B cell (primary cell): ENCODE data around the gene PTPN6. TPM values are rescaled to one million over a fixed set of nuclear protein-coding genes. Genes with fewer than 3 reads are reported as not detected.

Source experiments
- ATAC-seq: fragments of 200-7000 bp; cut with Tn5 transposase; one replicate; pipeline ENCODE4 v1.10.0; 2021; ENCODE audit warnings: low read depth, mild to moderate bottlenecking, moderate number of reproducible peaks, moderate library complexity
- CTCF ChIA-PET: fragments of 350-600 bp; sonication (Branson Sonifier 250); formaldehyde crosslinking; loops from one replicate; lab custom pipeline; 2021; ENCODE audit warnings: antibody characterized with exemption, inconsistent platforms; lab: Charles Lee
- POLR2A ChIA-PET: fragments of 350-600 bp; sonication (Branson Sonifier 250); formaldehyde crosslinking; loops from one replicate; lab custom pipeline; 2021; ENCODE audit warnings: antibody characterized with exemption; lab: Charles Lee
- DNase-seq: peaks from one replicate; pipeline ENCODE4 v3.0.0; 2013
- H2AFZ ChIP-seq: 2 replicates; pipeline ENCODE4 v1.6.1; 2012; ENCODE audit warnings: mild to moderate bottlenecking, low read depth, low read length; ENCODE audit not compliant: insufficient read depth, poor library complexity, severe bottlenecking
- H3K27ac ChIP-seq, 2 donors: 1 replicate in 1 of 2; 2 replicates in 1 of 2; pipeline ENCODE4 v1.5.1; 2012 to 2013; ENCODE audit warnings: low read length in 2 of 2, mild to moderate bottlenecking in 2 of 2, moderate library complexity in 1 of 2
- H3K27me3 ChIP-seq, 4 experiments: fragments of 200-600 bp in 1 of 4; sonication (generic) in 1 of 4; replicated peaks in 1 of 4; 1 replicate in 2 of 4; 2 replicates in 2 of 4; pipeline versions ENCODE4 v1.6.1 to v1.7.0; 2013 to 2016; ENCODE audit warnings: low read length in 3 of 4, mild to moderate bottlenecking in 2 of 4, mixed read lengths in 1 of 4, moderate library complexity in 1 of 4; ENCODE audit not compliant: insufficient read depth in 4 of 4, control insufficient read depth in 3 of 4; ENCODE audit errors: control extremely low read depth in 1 of 4
- H3K36me3 ChIP-seq, 2 experiments: replicated peaks in 1 of 2; 1 replicate in 1 of 2; 2 replicates in 1 of 2; pipeline versions ENCODE4 v1.6.1 to v1.7.1; 2013; ENCODE audit warnings: low read length in 1 of 2; ENCODE audit not compliant: insufficient read depth in 2 of 2, control insufficient read depth in 1 of 2; ENCODE audit errors: control extremely low read depth in 1 of 2, extremely low read depth in 1 of 2
- H3K4me1 ChIP-seq, 2 donors: fragments of 200-600 bp in 1 of 2; sonication (generic) in 1 of 2; 1 replicate in 1 of 2; 2 replicates in 1 of 2; pipeline versions ENCODE4 v1.5.1 to v1.6.1; 2013 to 2017; ENCODE audit warnings: low read length in 2 of 2; ENCODE audit not compliant: control insufficient read depth in 2 of 2, insufficient read depth in 2 of 2
- H3K4me2 ChIP-seq: replicated peaks from 2 replicates; pipeline ENCODE3; 2012; ENCODE audit warnings: mild to moderate bottlenecking, low read depth, low read length; ENCODE audit not compliant: poor library complexity, severe bottlenecking
- H3K4me3 ChIP-seq, 5 experiments: fragments of 200-600 bp in 1 of 5; sonication (generic) in 1 of 5; 1 replicate in 3 of 5; 2 replicates in 2 of 5; pipeline versions ENCODE4 v1.5.1 to v1.7.0; 2011 to 2016; ENCODE audit warnings: low read length in 4 of 5, mild to moderate bottlenecking in 4 of 5, low read depth in 2 of 5, control low read depth in 1 of 5, moderate library complexity in 1 of 5; ENCODE audit not compliant: insufficient read depth in 1 of 5; ENCODE audit errors: control extremely low read depth in 1 of 5, extremely low read depth in 1 of 5
- H3K79me2 ChIP-seq: fragments of 200-600 bp; sonication (generic); one replicate; pipeline ENCODE4 v1.6.0; 2016; ENCODE audit warnings: low read length; ENCODE audit not compliant: control insufficient read depth, insufficient read depth
- H3K9ac ChIP-seq: fragments of 200-600 bp; sonication (generic); 2 replicates; pipeline ENCODE4 v1.6.1; 2017; ENCODE audit warnings: mild to moderate bottlenecking, low read length, moderate library complexity
- H3K9me3 ChIP-seq, 3 donors: one replicate each; pipeline versions ENCODE4 v1.6.1 to v1.7.1; 2013; ENCODE audit warnings: low read length in 2 of 3; ENCODE audit not compliant: control insufficient read depth in 2 of 3, insufficient read depth in 1 of 3; ENCODE audit errors: control extremely low read depth in 1 of 3
- H4K20me1 ChIP-seq: 2 replicates; pipeline ENCODE4 v1.6.0; 2012; ENCODE audit warnings: mild to moderate bottlenecking, low read length; ENCODE audit not compliant: insufficient read depth, control insufficient read depth, poor library complexity, severe bottlenecking
- H3K27ac Mint-ChIP-seq: one replicate; pipeline ENCODE4 v1.8.0; 2021; ENCODE audit warnings: mixed read lengths
- H3K27me3 Mint-ChIP-seq: one replicate; pipeline ENCODE4 v1.8.0; 2021; ENCODE audit warnings: mixed read lengths
- H3K4me1 Mint-ChIP-seq: one replicate; pipeline ENCODE4 v1.8.0; 2021; ENCODE audit warnings: mixed read lengths
- H3K4me3 Mint-ChIP-seq: one replicate; pipeline ENCODE4 v1.8.0; 2021; ENCODE audit warnings: mixed read lengths
- H3K9me3 Mint-ChIP-seq: one replicate; pipeline ENCODE4 v1.8.0; 2022; ENCODE audit warnings: mixed read lengths; ENCODE audit not compliant: insufficient read depth
- CTCF ChIP-seq: fragments of 200-600 bp; IDR thresholded peaks from one replicate; pipeline ENCODE4 v1.8.0; 2022; ENCODE audit warnings: antibody characterized with exemption, mild to moderate bottlenecking
- EZH2 ChIP-seq: IDR thresholded peaks from 2 replicates; pipeline ENCODE4 v1.6.1; 2012; ENCODE audit warnings: borderline replicate concordance, low read depth, mild to moderate bottlenecking, moderate library complexity, low read length; ENCODE audit not compliant: insufficient read depth, poor library complexity, severe bottlenecking
- WGBS: methylation state at CpG from one replicate; pipeline ENCODE4 v1.1.5; 2013; ENCODE audit warnings: missing lambda C conversion rate; ENCODE audit not compliant: insufficient coverage; 5-methylcytosine and 5-hydroxymethylcytosine counted together
- intact Hi-C: fragments of 100-400 bp; cut with micrococcal nuclease; formaldehyde crosslinking; loops from one replicate; pipeline ENCODE4 v1.10.0; 2022
- polyA plus RNA-seq: library from polyadenylated mRNA; depleted of rRNA; stranded (reverse); fragments of >200 nt; gene quantifications from 2 replicates; pipeline ENCODE4 v1.2.3, GENCODE V29; 2012
- total RNA-seq, 2 donors: library from RNA; stranded (reverse); fragments of 120-200 nt in 1 of 2; gene quantifications; 1 replicate in 1 of 2; 2 replicates in 1 of 2; pipeline versions ENCODE4 v1.2.3 to v1.2.4, GENCODE V29; 2013 to 2022

Gene PTPN6
- total and polyA plus RNA-seq, 2 donors (not counting 1 experiment from before 2014, with no cell fraction given): 312 to 874 TPM

- DNase-seq (peak; percentile 61), ATAC-seq (peak; percentile 11)
- peak overlapping the region; percentile 75 for H3K9ac ChIP-seq
- Mint-ChIP-seq H3K4me1 (peaks cover 39% of the 10 kb centered on the region), H3K27me3 (no peaks in the 10 kb centered on the region), H3K27ac (peak overlapping the region; percentile 97), H3K9me3 (no peaks in the 10 kb centered on the region), H3K4me3 (peak overlapping the region; percentile 87)
- 3% methylated on average over 36 of the region's 36 CpGs for WGBS
- ChIA-PET CTCF (interaction anchor here (0.7 to 16.6 kb wide), 14 partner anchors 7 to 264 kb away, joined by 4 to 944 read pairs (median 14); partner anchors contain the start of genes C12orf57, ENO2, PTPN6 and RNU7-1), POLR2A (interaction anchor here (1.0 to 18.5 kb wide), 9 partner anchors 10 to 85 kb away, joined by 3 to 662 read pairs (median 9); partner anchors contain the start of genes ATN1, LPCAT3, LRRC23 and PTPN6)
- H2AFZ ChIP-seq: peak overlapping the region; percentile 79
- no peaks in the 10 kb centered on the region for H3K27me3 ChIP-seq
- peak overlapping the region in 4 of 5 experiments; percentile 77 to 94 (median 84) for H3K4me3 ChIP-seq
- H3K36me3 ChIP-seq: peaks cover 0 to 20% of the 10 kb centered on the region in 2 experiments
- no peaks in the 10 kb centered on the region for H4K20me1 ChIP-seq
- TF ChIP-seq EZH2 (no peak), CTCF (no peak)
- H3K4me1 ChIP-seq: peaks cover 17 to 27% of the 10 kb centered on the region in 2 donors
- intact Hi-C loops: loop anchor here (1.0 to 5.0 kb wide), 4 partner anchors 8 to 85 kb away; partner anchors contain the start of genes CDCA3, LPCAT3 and USP5
- peak overlapping the region; percentile 88 to 91 for H3K27ac ChIP-seq
- H3K9me3 ChIP-seq: no peaks in the 10 kb centered on the region
- H3K79me2 ChIP-seq: peaks cover 20% of the 10 kb centered on the region
- peak overlapping the region; percentile 97 for H3K4me2 ChIP-seq
Observed at GRCh38 chr12:6936636-6937480, 14.3 kb upstream of the PTPN6 start.
